Neural cell (in vitro differentiated cells): ENCODE results near the gene DNM3. TPM values are rescaled to one million over a fixed set of nuclear protein-coding genes. Genes with fewer than 3 reads are reported as not detected.

Source experiments
- H2AFZ ChIP-seq: fragments of 200-600, 300-800 bp; sonication (generic), shearing (Covaris generic); 2 replicates; pipeline ENCODE4 v1.6.0; 2014; ENCODE audit warnings: low read depth, mild to moderate bottlenecking, antibody characterized with exemption, low read length, moderate library complexity
- H3F3A ChIP-seq: fragments of 200-600 bp; shearing (Covaris generic); 2 replicates; pipeline ENCODE4 v1.6.1; 2016; ENCODE audit warnings: mild to moderate bottlenecking, moderate library complexity, mixed read lengths, antibody characterized with exemption, low read length; ENCODE audit not compliant: insufficient read depth, poor library complexity, severe bottlenecking
- H3K27ac ChIP-seq: fragments of 200-600, 300-800 bp; sonication (generic), shearing (Covaris generic); 2 replicates; pipeline ENCODE4 v1.5.1; 2014; ENCODE audit warnings: mild to moderate bottlenecking, low read length, moderate library complexity
- H3K27me3 ChIP-seq: fragments of 300-800, 200-600 bp; sonication (generic), shearing (Covaris generic); 2 replicates; pipeline ENCODE4 v1.6.0; 2014; ENCODE audit warnings: mild to moderate bottlenecking, low read depth, low read length, moderate library complexity; ENCODE audit not compliant: insufficient read depth
- H3K36me3 ChIP-seq: fragments of 300-800, 200-600 bp; sonication (generic), shearing (Covaris generic); 2 replicates; pipeline ENCODE4 v1.5.1; 2014; ENCODE audit warnings: mild to moderate bottlenecking, antibody characterized with exemption, low read length, moderate library complexity; ENCODE audit not compliant: insufficient read depth
- H3K4me2 ChIP-seq: fragments of 300-800, 200-600 bp; sonication (generic), shearing (Covaris generic); 2 replicates; pipeline ENCODE4 v1.6.0; 2014; ENCODE audit warnings: mild to moderate bottlenecking, low read length
- H3K4me3 ChIP-seq: fragments of 300-800, 200-600 bp; sonication (generic), shearing (Covaris generic); 2 replicates; pipeline ENCODE4 v1.5.1; 2014; ENCODE audit warnings: mild to moderate bottlenecking, low read length, moderate library complexity
- H3K79me2 ChIP-seq: fragments of 200-600 bp; shearing (Covaris generic); replicated peaks from 2 replicates; pipeline ENCODE4 v1.6.0; 2014; ENCODE audit warnings: mild to moderate bottlenecking, low read length, moderate library complexity; ENCODE audit not compliant: insufficient read depth
- H3K9ac ChIP-seq: fragments of 300-800, 200-600 bp; sonication (generic), shearing (Covaris generic); 2 replicates; pipeline ENCODE4 v1.6.1; 2016; ENCODE audit warnings: mild to moderate bottlenecking, low read length, mixed read lengths
- H3K9me2 ChIP-seq: fragments of 200-600 bp; shearing (Covaris generic); 2 replicates; pipeline ENCODE4 v1.6.1; 2016; ENCODE audit warnings: mild to moderate bottlenecking, low read length, mixed read lengths; ENCODE audit not compliant: insufficient read depth
- H3K9me3 ChIP-seq: fragments of 200-600, 300-800 bp; sonication (generic), shearing (Covaris generic); 2 replicates; pipeline ENCODE4 v1.6.1; 2016; ENCODE audit warnings: mild to moderate bottlenecking, mixed run types, low read length, moderate library complexity, mixed read lengths
- H4K20me1 ChIP-seq: fragments of 200-600 bp; shearing (Covaris generic); 2 replicates; pipeline ENCODE4 v1.6.1; 2016; ENCODE audit warnings: mild to moderate bottlenecking, mixed run types; ENCODE audit not compliant: insufficient read depth
- CTCF ChIP-seq: fragments of 450-650 bp; IDR thresholded peaks from 2 replicates; pipeline ENCODE4 v1.5.1; 2014; ENCODE audit warnings: antibody characterized with exemption, mild to moderate bottlenecking, moderate library complexity; ENCODE audit not compliant: poor library complexity, severe bottlenecking
- EP300 ChIP-seq: fragments of 450-650 bp; conservative IDR thresholded peaks from 2 replicates; pipeline ENCODE4 v1.6.1; 2014; ENCODE audit warnings: antibody characterized with exemption, mild to moderate bottlenecking, moderate library complexity; ENCODE audit not compliant: poor library complexity, severe bottlenecking
- EZH2 ChIP-seq: fragments of 200-600, 300-800 bp; shearing (Covaris generic), sonication (generic); IDR thresholded peaks from 2 replicates; pipeline ENCODE4 v1.6.1; 2014; ENCODE audit warnings: antibody characterized with exemption, low read length, borderline replicate concordance, mild to moderate bottlenecking; ENCODE audit not compliant: insufficient read depth, poor library complexity, severe bottlenecking
- MXI1 ChIP-seq: fragments of 450-650 bp; conservative IDR thresholded peaks from 2 replicates; pipeline ENCODE4 v1.6.1; 2014; ENCODE audit warnings: antibody characterized with exemption, mild to moderate bottlenecking; ENCODE audit not compliant: poor library complexity, severe bottlenecking
- POLR2AphosphoS5 ChIP-seq: IDR thresholded peaks from 2 replicates; pipeline ENCODE4 v1.6.1; 2012
- RAD21 ChIP-seq: fragments of 450-650 bp; conservative IDR thresholded peaks from 2 replicates; pipeline ENCODE4 v1.6.1; 2014; ENCODE audit warnings: antibody characterized with exemption, mild to moderate bottlenecking, moderate library complexity
- REST ChIP-seq: IDR thresholded peaks from 2 replicates; pipeline ENCODE4 v1.6.1; 2012; ENCODE audit warnings: borderline replicate concordance
- SMC3 ChIP-seq: fragments of 450-650 bp; conservative IDR thresholded peaks from 2 replicates; pipeline ENCODE4 v1.6.1; 2014; ENCODE audit warnings: antibody characterized with exemption, mild to moderate bottlenecking, moderate library complexity; ENCODE audit not compliant: poor library complexity
- TAF1 ChIP-seq: IDR thresholded peaks from 2 replicates; pipeline ENCODE4 v1.6.1; 2012; ENCODE audit warnings: low read depth
- polyA plus RNA-seq: library from polyadenylated mRNA; depleted of rRNA; stranded (reverse); fragments of >200 nt; gene quantifications from 2 replicates; pipeline ENCODE4 v1.2.3, GENCODE V29; 2014

The DNM3 gene
- polyA plus RNA-seq, 1 donor from 2014 or later = 37.1 TPM

GRCh38 chr1:172088256-172088655 is 247.0 kb downstream of the DNM3 start:
- Histone ChIP-seq H3K4me3 (no peak overlapping the region), H3K9me3 (no peaks in the 10 kb centered on the region), H3K4me2 (no peak overlapping the region), H2AFZ (no peak overlapping the region), H3F3A (no peaks in the 10 kb centered on the region), H3K79me2 (no peaks in the 10 kb centered on the region), H4K20me1 (no peaks in the 10 kb centered on the region), H3K27ac (no peak overlapping the region), H3K27me3 (no peaks in the 10 kb centered on the region), H3K9ac (no peak overlapping the region), H3K36me3 (no peaks in the 10 kb centered on the region), H3K9me2 (no peaks in the 10 kb centered on the region)
- TF ChIP-seq POLR2AphosphoS5 = no peak
- TF ChIP-seq EP300 = no peak
- no peak for TF ChIP-seq RAD21
- TF ChIP-seq CTCF = no peak
- no peak for TF ChIP-seq TAF1
- TF ChIP-seq REST = no peak
- TF ChIP-seq MXI1 = no peak
- TF ChIP-seq SMC3 = no peak
- no peak for TF ChIP-seq EZH2

GRCh38 chr1:172089768-172090510 is 248.6 kb downstream of the DNM3 start:
- no peak overlapping the region for H2AFZ ChIP-seq
- H3K79me2 ChIP-seq = no peaks in the 10 kb centered on the region
- no peaks in the 10 kb centered on the region for H3K27me3 ChIP-seq
- H3K9ac ChIP-seq = no peak overlapping the region
- TF ChIP-seq SMC3 (no peak), EZH2 (no peak), POLR2AphosphoS5 (no peak), EP300 (no peak), RAD21 (no peak), TAF1 (no peak), REST (no peak), MXI1 (no peak), CTCF (no peak)
- no peaks in the 10 kb centered on the region for H3K9me2 ChIP-seq
- H3K27ac ChIP-seq = no peak overlapping the region
- no peaks in the 10 kb centered on the region for H3K9me3 ChIP-seq
- no peaks in the 10 kb centered on the region for H4K20me1 ChIP-seq
- H3K4me3 ChIP-seq = no peak overlapping the region
- H3K4me2 ChIP-seq = no peak overlapping the region
- no peaks in the 10 kb centered on the region for H3F3A ChIP-seq
- no peaks in the 10 kb centered on the region for H3K36me3 ChIP-seq
